HepG2 (cell line): Measurements from ENCODE around the gene CFL1. TPM values are rescaled to one million over a fixed set of nuclear protein-coding genes. Genes with fewer than 3 reads are reported as not detected.

Experiments
- GABPA ChIP-seq, 2 experiments: IDR thresholded peaks; 2 replicates each; pipeline ENCODE4 v1.6.1; 2011 to 2016; ENCODE audit warnings: low read depth in 2 of 2, low read length in 1 of 2, missing biosample characterization in 1 of 2, missing genetic modification characterization in 1 of 2
- HMG20B ChIP-seq: conservative IDR thresholded peaks from 2 replicates; pipeline ENCODE4 v1.6.1; 2016; ENCODE audit warnings: missing genetic modification reagents, missing compliant biosample characterization
- HOXA9 ChIP-seq: sonication (generic); formaldehyde crosslinking; IDR thresholded peaks from 2 replicates; pipeline ENCODE4 v1.8.1; 2022; ENCODE audit warnings: missing genetic modification reagents, mild to moderate bottlenecking, moderate library complexity, borderline replicate concordance
- MED8 ChIP-seq: sonication (generic); formaldehyde crosslinking; IDR thresholded peaks from 2 replicates; pipeline ENCODE4 v1.8.1; 2023; ENCODE audit warnings: mild to moderate bottlenecking, missing genetic modification reagents; ENCODE audit not compliant: insufficient replicate concordance
- MLLT10 ChIP-seq: sonication (generic); formaldehyde crosslinking; IDR thresholded peaks from 2 replicates; pipeline ENCODE4 v1.4.0; 2020; ENCODE audit warnings: missing genetic modification reagents
- PHF21A ChIP-seq: sonication (generic); formaldehyde crosslinking; IDR thresholded peaks from 2 replicates; pipeline ENCODE4 v1.5.0; 2020; ENCODE audit warnings: mild to moderate bottlenecking, missing genetic modification reagents
- RBM39 ChIP-seq: fragments of 200-400 bp; formaldehyde crosslinking; IDR thresholded peaks from one replicate; pipeline ENCODE4 v1.6.1; 2018; ENCODE audit warnings: antibody characterized with exemption, mild to moderate bottlenecking, low read depth, low read length; ENCODE audit not compliant: poor library complexity, severe bottlenecking
- SMC3 ChIP-seq: IDR thresholded peaks from 2 replicates; pipeline ENCODE4 v1.6.1; 2011; ENCODE audit warnings: low read length, improper control_type of control experiment
- TEAD2 ChIP-seq: sonication (generic); formaldehyde crosslinking; IDR thresholded peaks from 2 replicates; pipeline ENCODE4 v1.9.0; 2021; ENCODE audit warnings: missing genetic modification reagents
- ZBTB20 ChIP-seq: sonication (generic); formaldehyde crosslinking; IDR thresholded peaks from 2 replicates; pipeline ENCODE4 v1.8.1; 2023; ENCODE audit warnings: missing genetic modification reagents, low read depth, mild to moderate bottlenecking, borderline replicate concordance
- ZBTB7B ChIP-seq: sonication (generic); formaldehyde crosslinking; IDR thresholded peaks from 2 replicates; pipeline ENCODE4 v1.4.0; 2020; ENCODE audit warnings: missing genetic modification reagents
- ZFP37 ChIP-seq: sonication (generic); formaldehyde crosslinking; IDR thresholded peaks from 2 replicates; pipeline ENCODE4 v1.4.0; 2020; ENCODE audit warnings: missing genetic modification reagents, borderline replicate concordance
- ZFP82 ChIP-seq: sonication (generic); formaldehyde crosslinking; IDR thresholded peaks from 2 replicates; pipeline ENCODE4 v1.5.1; 2020; ENCODE audit warnings: mild to moderate bottlenecking, missing genetic modification reagents, borderline replicate concordance
- ZNF101 ChIP-seq: sonication (generic); formaldehyde crosslinking; IDR thresholded peaks from 2 replicates; pipeline ENCODE4 v1.4.0; 2020; ENCODE audit warnings: mild to moderate bottlenecking, low read depth, missing genetic modification reagents, borderline replicate concordance
- polyA plus RNA-seq, 8 experiments: library from polyadenylated mRNA; depleted of rRNA in 3 of 8; stranded (reverse) in 7 of 8; unstranded in 1 of 8; fragments of >200 nt; fragmentation: Illumina TruSeq in 4 of 8; extraction: Trizol in 4 of 8; gene quantifications; 2 replicates each; pipeline versions ENCODE4 v1.2.1 to v1.2.3, GENCODE V29; 2011 to 2016; ENCODE audit warnings: low read depth in 4 of 8, missing spikeins in 1 of 8, mixed read lengths in 1 of 8; ENCODE audit not compliant: insufficient read depth in 1 of 8
- total RNA-seq, 5 experiments: library from RNA; depleted of rRNA; stranded (reverse); fragments of >200 nt; fragmentation: Illumina TruSeq; extraction: Trizol; gene quantifications; 2 replicates each; pipeline ENCODE4 v1.2.3, GENCODE V29; 2016; ENCODE audit warnings: low read depth in 1 of 5
- TF ChIP-seq, protein P1 (sequence below): sonication (generic); formaldehyde crosslinking; IDR thresholded peaks from 2 replicates; pipeline ENCODE4 v1.5.0; 2020; ENCODE audit warnings: missing genetic modification reagents, mild to moderate bottlenecking, borderline replicate concordance
- TF ChIP-seq, protein P2 (sequence below): sonication (generic); formaldehyde crosslinking; IDR thresholded peaks from 2 replicates; pipeline ENCODE4 v1.5.1; 2020; ENCODE audit warnings: mild to moderate bottlenecking, moderate library complexity, missing genetic modification reagents
- TF ChIP-seq, protein P3 (sequence below): sonication (generic); formaldehyde crosslinking; IDR thresholded peaks from 2 replicates; pipeline ENCODE4 v1.5.1; 2020; ENCODE audit warnings: missing genetic modification reagents, mild to moderate bottlenecking, borderline replicate concordance
- TF ChIP-seq, protein P4 (sequence below): sonication (generic); formaldehyde crosslinking; IDR thresholded peaks from 2 replicates; pipeline ENCODE4 v1.5.1; 2020; ENCODE audit warnings: missing genetic modification reagents, mild to moderate bottlenecking, borderline replicate concordance
- TF ChIP-seq, protein P5 (sequence below): sonication (generic); formaldehyde crosslinking; IDR thresholded peaks from 2 replicates; pipeline ENCODE4 v1.4.0; 2020; ENCODE audit warnings: missing genetic modification reagents, borderline replicate concordance

Gene CFL1
- total and polyA plus RNA-seq, 2 of the 13 experiments (the other 11 are each of a cell fraction or from before 2014, with no cell fraction given), result 379 to 383 TPM

DNA sequence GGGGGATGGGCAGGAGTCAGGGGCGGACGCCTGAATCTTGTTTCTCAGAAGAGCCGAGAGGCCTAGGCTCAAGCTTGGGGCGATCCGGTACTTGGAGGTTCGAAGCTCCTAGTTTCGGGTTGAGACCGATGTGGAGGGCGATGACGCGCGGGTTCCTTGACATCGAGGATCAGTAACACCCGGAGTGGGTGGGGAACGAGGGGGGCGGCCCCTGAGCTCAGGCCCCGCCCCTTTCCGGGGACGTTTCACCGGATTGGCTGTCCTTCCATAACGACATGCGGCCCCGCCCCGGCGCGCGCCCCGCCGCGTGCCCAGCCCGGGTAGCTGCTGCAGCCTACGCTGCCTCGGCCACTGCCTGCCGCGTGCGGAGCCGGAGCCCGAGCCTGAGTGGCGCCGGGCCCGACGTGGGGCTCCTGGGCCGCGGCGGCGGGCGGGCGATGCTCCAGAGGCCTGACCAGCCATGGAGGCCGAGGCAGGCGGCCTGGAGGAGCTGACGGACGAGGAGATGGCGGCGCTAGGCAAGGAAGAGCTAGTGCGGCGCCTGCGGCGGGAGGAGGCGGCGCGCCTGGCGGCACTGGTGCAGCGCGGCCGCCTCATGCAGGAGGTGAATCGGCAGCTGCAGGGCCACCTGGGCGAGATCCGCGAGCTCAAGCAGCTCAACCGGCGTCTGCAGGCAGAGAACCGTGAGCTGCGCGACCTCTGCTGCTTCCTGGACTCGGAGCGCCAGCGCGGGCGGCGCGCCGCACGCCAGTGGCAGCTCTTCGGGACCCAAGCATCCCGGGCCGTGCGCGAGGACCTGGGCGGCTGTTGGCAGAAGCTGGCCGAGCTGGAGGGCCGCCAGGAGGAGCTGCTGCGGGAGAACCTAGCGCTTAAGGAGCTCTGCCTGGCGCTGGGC is 32.6 kb upstream of the CFL1 start, which contains the start of gene CCDC85B (continued):
- TF ChIP-seq RBM39, result no peak
- TF ChIP-seq, protein P1, sequence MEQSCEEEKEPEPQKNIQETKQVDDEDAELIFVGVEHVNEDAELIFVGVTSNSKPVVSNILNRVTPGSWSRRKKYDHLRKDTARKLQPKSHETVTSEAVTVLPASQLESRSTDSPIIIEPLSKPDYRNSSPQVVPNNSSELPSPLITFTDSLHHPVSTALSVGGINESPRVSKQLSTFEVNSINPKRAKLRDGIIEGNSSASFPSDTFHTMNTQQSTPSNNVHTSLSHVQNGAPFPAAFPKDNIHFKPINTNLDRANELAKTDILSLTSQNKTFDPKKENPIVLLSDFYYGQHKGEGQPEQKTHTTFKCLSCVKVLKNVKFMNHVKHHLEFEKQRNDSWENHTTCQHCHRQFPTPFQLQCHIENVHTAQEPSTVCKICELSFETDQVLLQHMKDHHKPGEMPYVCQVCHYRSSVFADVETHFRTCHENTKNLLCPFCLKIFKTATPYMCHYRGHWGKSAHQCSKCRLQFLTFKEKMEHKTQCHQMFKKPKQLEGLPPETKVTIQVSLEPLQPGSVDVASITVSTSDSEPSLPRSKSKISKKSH, result 0 out of 2 replicates have a peak, but pooled peaks have one; percentile 25
- TF ChIP-seq, protein P2, sequence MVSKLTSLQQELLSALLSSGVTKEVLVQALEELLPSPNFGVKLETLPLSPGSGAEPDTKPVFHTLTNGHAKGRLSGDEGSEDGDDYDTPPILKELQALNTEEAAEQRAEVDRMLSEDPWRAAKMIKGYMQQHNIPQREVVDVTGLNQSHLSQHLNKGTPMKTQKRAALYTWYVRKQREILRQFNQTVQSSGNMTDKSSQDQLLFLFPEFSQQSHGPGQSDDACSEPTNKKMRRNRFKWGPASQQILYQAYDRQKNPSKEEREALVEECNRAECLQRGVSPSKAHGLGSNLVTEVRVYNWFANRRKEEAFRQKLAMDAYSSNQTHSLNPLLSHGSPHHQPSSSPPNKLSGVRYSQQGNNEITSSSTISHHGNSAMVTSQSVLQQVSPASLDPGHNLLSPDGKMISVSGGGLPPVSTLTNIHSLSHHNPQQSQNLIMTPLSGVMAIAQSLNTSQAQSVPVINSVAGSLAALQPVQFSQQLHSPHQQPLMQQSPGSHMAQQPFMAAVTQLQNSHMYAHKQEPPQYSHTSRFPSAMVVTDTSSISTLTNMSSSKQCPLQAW (CRISPR knock-in tag), result peak; percentile 11; the same call in 1 of the 2 replicates
- TF ChIP-seq ZBTB7B (CRISPR knock-in tag), result no peak; the same call in 1 of the 2 replicates
- TF ChIP-seq ZFP82, result 0 out of 2 replicates have a peak, but pooled peaks have one; percentile 58
- no peak for TF ChIP-seq ZBTB20 (CRISPR knock-in tag)
- TF ChIP-seq, protein P3, sequence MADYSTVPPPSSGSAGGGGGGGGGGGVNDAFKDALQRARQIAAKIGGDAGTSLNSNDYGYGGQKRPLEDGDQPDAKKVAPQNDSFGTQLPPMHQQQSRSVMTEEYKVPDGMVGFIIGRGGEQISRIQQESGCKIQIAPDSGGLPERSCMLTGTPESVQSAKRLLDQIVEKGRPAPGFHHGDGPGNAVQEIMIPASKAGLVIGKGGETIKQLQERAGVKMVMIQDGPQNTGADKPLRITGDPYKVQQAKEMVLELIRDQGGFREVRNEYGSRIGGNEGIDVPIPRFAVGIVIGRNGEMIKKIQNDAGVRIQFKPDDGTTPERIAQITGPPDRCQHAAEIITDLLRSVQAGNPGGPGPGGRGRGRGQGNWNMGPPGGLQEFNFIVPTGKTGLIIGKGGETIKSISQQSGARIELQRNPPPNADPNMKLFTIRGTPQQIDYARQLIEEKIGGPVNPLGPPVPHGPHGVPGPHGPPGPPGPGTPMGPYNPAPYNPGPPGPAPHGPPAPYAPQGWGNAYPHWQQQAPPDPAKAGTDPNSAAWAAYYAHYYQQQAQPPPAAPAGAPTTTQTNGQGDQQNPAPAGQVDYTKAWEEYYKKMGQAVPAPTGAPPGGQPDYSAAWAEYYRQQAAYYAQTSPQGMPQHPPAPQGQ (CRISPR knock-in tag), result no peak
- no peak for TF ChIP-seq ZNF101 (CRISPR knock-in tag)
- TF ChIP-seq PHF21A (CRISPR knock-in tag), result peak; percentile 57; the same call in 1 of the 2 replicates
- TF ChIP-seq TEAD2 (CRISPR knock-in tag), result 0 out of 2 replicates have a peak, but pooled peaks have one; percentile 8
- TF ChIP-seq HOXA9 (CRISPR knock-in tag), result peak; percentile 62; the same call in 1 of the 2 replicates
- TF ChIP-seq HMG20B (CRISPR knock-in tag), result no peak
- TF ChIP-seq, protein P4, sequence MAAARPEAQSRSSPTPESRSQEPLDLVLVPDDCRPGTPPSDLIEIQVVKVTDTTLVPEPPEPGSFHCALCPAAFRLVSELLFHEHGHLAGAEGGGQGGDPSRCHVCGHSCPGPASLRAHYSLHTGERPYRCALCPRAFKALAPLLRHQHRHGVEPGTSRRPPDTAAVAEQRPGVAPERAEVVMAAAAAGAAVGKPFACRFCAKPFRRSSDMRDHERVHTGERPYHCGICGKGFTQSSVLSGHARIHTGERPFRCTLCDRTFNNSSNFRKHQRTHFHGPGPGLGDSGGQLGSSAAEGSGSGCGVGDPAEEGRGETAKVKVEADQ (CRISPR knock-in tag), result no peak
- no peak for TF ChIP-seq GABPA (IDR thresholded peaks at IDR 0.05; ENCODE audit: low read depth, low read length)
- no peak for TF ChIP-seq GABPA (CRISPR knock-in tag; IDR thresholded peaks at IDR 0.05; ENCODE audit: low read depth)
- TF ChIP-seq MLLT10 (CRISPR knock-in tag), result no peak
- TF ChIP-seq SMC3, result no peak
- TF ChIP-seq MED8 (CRISPR knock-in tag), result no peak
- TF ChIP-seq, protein P5, sequence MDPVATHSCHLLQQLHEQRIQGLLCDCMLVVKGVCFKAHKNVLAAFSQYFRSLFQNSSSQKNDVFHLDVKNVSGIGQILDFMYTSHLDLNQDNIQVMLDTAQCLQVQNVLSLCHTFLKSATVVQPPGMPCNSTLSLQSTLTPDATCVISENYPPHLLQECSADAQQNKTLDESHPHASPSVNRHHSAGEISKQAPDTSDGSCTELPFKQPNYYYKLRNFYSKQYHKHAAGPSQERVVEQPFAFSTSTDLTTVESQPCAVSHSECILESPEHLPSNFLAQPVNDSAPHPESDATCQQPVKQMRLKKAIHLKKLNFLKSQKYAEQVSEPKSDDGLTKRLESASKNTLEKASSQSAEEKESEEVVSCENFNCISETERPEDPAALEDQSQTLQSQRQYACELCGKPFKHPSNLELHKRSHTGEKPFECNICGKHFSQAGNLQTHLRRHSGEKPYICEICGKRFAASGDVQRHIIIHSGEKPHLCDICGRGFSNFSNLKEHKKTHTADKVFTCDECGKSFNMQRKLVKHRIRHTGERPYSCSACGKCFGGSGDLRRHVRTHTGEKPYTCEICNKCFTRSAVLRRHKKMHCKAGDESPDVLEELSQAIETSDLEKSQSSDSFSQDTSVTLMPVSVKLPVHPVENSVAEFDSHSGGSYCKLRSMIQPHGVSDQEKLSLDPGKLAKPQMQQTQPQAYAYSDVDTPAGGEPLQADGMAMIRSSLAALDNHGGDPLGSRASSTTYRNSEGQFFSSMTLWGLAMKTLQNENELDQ (CRISPR knock-in tag), result no peak
- no peak for TF ChIP-seq ZFP37
